C4-2B (cell line): ENCODE results near the gene PDGFD.

Experiments used
- ZFX ChIP-seq: fragments of 450-650 bp; IDR thresholded peaks from 2 replicates; pipeline ENCODE4 v1.6.1; 2017
- TF ChIP-seq, protein P1 (sequence below): fragments of 450-650 bp; conservative IDR thresholded peaks from 2 replicates; pipeline ENCODE4 v1.5.1; 2017; ENCODE audit warnings: mild to moderate bottlenecking

DNA sequence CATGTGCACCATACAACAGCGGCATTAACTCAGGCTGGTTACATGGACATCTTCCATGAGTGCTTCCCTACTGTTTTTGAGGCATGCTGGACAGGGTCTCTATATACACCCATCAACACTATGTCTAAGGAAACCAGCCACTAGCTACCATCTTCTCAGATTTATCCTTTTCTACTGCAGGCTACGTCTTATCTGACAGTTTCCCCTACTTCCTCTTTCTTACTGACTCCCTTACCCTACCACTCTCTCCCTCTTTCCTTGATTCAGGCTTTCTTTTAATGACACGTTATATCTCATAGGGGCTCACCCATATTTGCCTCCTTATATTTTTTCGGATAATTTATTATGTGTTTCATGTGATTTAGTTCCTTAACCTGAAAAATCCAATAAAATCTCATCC is 85.7 kb downstream of the PDGFD start:
- TF ChIP-seq, protein P1, sequence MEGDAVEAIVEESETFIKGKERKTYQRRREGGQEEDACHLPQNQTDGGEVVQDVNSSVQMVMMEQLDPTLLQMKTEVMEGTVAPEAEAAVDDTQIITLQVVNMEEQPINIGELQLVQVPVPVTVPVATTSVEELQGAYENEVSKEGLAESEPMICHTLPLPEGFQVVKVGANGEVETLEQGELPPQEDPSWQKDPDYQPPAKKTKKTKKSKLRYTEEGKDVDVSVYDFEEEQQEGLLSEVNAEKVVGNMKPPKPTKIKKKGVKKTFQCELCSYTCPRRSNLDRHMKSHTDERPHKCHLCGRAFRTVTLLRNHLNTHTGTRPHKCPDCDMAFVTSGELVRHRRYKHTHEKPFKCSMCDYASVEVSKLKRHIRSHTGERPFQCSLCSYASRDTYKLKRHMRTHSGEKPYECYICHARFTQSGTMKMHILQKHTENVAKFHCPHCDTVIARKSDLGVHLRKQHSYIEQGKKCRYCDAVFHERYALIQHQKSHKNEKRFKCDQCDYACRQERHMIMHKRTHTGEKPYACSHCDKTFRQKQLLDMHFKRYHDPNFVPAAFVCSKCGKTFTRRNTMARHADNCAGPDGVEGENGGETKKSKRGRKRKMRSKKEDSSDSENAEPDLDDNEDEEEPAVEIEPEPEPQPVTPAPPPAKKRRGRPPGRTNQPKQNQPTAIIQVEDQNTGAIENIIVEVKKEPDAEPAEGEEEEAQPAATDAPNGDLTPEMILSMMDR: no peak
- no peak for TF ChIP-seq ZFX
